ENCODE measurements around the gene SELENOM. TPM values are rescaled to one million over a fixed set of nuclear protein-coding genes. Genes with fewer than 3 reads are reported as not detected.

The SELENOM gene
- total and polyA plus RNA-seq, 4 donors: 368 to 1,228 (median 666) TPM

DNA sequence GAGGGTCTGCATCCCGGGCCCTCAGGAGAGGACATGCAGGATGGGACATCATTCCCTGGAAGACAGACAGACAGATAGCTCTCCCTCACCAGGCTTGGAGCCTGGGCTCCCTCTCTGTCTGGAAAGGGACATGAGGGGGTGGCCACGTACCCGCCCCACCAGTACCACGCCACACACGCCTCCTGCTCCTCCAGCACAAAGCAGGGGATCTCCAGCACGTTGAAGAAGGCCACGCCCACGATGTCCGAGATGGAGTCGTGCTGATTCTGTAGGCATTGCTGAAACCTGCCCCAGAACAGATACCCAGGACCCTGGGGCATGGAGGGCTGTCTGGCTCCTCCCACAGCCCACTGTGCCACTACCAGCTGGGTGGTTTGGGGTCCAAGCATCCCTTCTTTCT, 30.8 kb upstream of the SELENOM start:
- WGBS, 2 donors: 76 to 79% methylated on average over 10 of the region's 10 CpGs
- Histone ChIP-seq H3K4me1 (ENCODE audit: control insufficient read depth in 1 of 2, insufficient read depth in 2 of 2, low read length in 2 of 2) (no peaks in the 10 kb centered on the region), H3K9me3 (ENCODE audit: control insufficient read depth, low read length) (no peaks in the 10 kb centered on the region), H3K36me3 (ENCODE audit: control insufficient read depth in 1 of 2, insufficient read depth in 2 of 2, low read length in 1 of 2) (no peaks in the 10 kb centered on the region), H3K27ac (ENCODE audit: low read depth in 1 of 2, low read length in 2 of 2) (no peak overlapping the region), H3K4me3 (ENCODE audit: low read length in 2 of 2) (no peak overlapping the region), H3K27me3 (ENCODE audit: control insufficient read depth in 1 of 2, insufficient read depth in 2 of 2, low read length in 1 of 2) (no peaks in the 10 kb centered on the region)
- DNase-seq: peak in 1 of 2 donors; percentile 62
- ATAC-seq (ENCODE audit: low FRiP score): no peak
- intact Hi-C loops (cut with DNase I): no loop called here

DNA sequence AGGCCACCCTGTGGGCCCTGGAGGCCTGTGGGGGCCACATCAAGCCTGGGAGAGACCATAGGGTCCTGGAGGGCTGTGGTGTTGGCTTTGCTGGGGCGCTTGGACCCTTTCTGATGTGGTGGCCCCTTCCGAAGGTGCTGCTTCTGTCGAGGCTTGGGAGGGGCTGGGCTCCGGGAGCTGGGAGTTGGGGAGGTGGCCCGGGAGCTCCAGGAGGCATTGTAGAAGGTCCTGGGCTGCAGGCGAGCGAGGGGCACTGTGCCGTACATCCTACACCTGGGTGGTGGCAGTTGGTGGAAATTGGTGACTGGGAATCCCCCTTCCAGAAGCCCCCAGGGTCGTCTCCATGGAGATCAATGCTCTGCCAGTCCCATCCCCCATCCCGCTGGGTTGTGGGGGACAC, 30.4 kb upstream of the SELENOM start:
- Histone ChIP-seq H3K4me3 (ENCODE audit: low read length in 2 of 2) (no peak overlapping the region), H3K4me1 (ENCODE audit: control insufficient read depth in 1 of 2, insufficient read depth in 2 of 2, low read length in 2 of 2) (no peaks in the 10 kb centered on the region), H3K27me3 (ENCODE audit: control insufficient read depth in 1 of 2, insufficient read depth in 2 of 2, low read length in 1 of 2) (no peaks in the 10 kb centered on the region), H3K9me3 (ENCODE audit: control insufficient read depth, low read length) (no peaks in the 10 kb centered on the region), H3K36me3 (ENCODE audit: control insufficient read depth in 1 of 2, insufficient read depth in 2 of 2, low read length in 1 of 2) (no peaks in the 10 kb centered on the region), H3K27ac (ENCODE audit: low read depth in 1 of 2, low read length in 2 of 2) (no peak overlapping the region)
- ATAC-seq (ENCODE audit: low FRiP score): no peak
- 82 to 83% methylated on average over 8 to 10 of the region's 10 CpGs for WGBS, 2 donors
- peak in 1 of 2 donors; percentile 63 for DNase-seq
- intact Hi-C loops (cut with DNase I): no loop called here

DNA sequence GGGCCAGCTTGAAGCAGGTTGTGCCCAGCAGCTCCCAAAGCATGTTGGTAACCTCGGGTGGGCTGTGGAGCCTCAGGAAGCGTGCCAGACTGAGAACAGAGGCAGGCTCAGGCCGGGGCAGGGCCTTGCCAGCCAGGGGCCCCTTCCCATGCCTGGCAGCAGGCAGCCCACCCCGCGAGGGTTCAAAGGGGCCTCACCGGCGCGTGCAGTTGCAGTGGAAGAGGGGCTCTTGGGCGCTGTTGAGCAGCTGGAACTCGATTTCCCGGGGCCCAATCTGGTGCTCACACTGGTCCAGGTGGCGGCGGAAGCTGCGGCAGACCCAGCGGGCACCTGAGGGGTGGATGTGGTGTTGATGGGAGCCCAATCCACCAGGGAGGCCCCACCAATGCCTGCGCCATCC, 29.3 kb upstream of the SELENOM start:
- H3K27ac ChIP-seq (ENCODE audit: low read depth in 1 of 2, low read length in 2 of 2): no peak overlapping the region
- ATAC-seq (ENCODE audit: low FRiP score): no peak
- no peaks in the 10 kb centered on the region for H3K9me3 ChIP-seq (ENCODE audit: control insufficient read depth, low read length)
- H3K4me3 ChIP-seq (ENCODE audit: low read length in 2 of 2): no peak overlapping the region
- intact Hi-C loops (cut with DNase I): no loop called here
- H3K4me1 ChIP-seq (ENCODE audit: control insufficient read depth in 1 of 2, insufficient read depth in 2 of 2, low read length in 2 of 2): no peaks in the 10 kb centered on the region
- WGBS, 2 donors: 88 to 89% methylated on average over 16 of the region's 16 CpGs
- DNase-seq: peak in 1 of 2 donors; percentile 64
- no peaks in the 10 kb centered on the region for H3K27me3 ChIP-seq (ENCODE audit: control insufficient read depth in 1 of 2, insufficient read depth in 2 of 2, low read length in 1 of 2)
- H3K36me3 ChIP-seq (ENCODE audit: control insufficient read depth in 1 of 2, insufficient read depth in 2 of 2, low read length in 1 of 2): no peaks in the 10 kb centered on the region

DNA sequence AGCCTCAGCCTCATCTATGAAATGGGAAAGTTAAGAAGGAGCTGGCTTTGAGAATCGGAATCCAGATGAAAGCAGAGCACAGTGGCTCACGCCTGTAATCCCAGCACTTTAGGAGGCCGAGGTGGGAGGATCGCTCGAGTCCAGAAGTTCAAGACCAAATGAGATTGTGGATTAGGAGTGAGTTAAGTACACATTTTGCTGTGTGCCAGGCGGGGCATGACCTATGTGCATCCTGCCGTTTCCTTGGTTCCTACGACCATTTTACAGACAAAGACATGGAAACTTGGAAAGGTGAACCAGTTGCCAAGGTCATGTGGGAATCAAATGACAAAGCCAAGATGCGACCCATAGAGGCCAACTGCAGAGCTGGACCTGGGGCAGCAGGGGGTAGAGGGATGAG, 28.8 kb upstream of the SELENOM start:
- Histone ChIP-seq H3K36me3 (ENCODE audit: control insufficient read depth in 1 of 2, insufficient read depth in 2 of 2, low read length in 1 of 2) (no peaks in the 10 kb centered on the region), H3K4me1 (ENCODE audit: control insufficient read depth in 1 of 2, insufficient read depth in 2 of 2, low read length in 2 of 2) (no peaks in the 10 kb centered on the region), H3K27me3 (ENCODE audit: control insufficient read depth in 1 of 2, insufficient read depth in 2 of 2, low read length in 1 of 2) (no peaks in the 10 kb centered on the region), H3K27ac (ENCODE audit: low read depth in 1 of 2, low read length in 2 of 2) (no peak overlapping the region), H3K9me3 (ENCODE audit: control insufficient read depth, low read length) (no peaks in the 10 kb centered on the region), H3K4me3 (ENCODE audit: low read length in 2 of 2) (no peak overlapping the region)
- 92 to 95% methylated on average over 9 of the region's 9 CpGs for WGBS, 2 donors
- DNase-seq: no peak
- intact Hi-C loops (cut with DNase I): no loop called here
- ATAC-seq (ENCODE audit: low FRiP score): no peak

DNA sequence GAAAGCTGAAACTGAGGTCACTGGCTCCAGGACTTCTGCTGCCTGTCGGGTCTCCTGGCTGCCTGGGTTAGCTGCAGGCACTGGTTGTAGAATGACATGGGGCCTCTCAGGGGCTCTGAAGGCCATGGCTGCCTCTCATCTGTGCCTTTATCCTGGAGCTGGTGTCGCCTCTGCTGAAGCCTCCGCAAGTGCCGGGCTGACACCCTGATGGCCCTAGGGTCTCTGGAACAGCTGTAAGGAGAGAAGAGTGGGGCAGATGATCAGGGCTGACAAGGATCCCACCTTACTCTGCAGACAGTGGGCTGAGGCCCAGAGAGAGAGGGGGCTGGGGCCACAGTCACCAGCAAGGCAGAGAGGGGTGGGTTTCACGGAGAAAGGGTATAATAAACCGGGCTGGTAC, 28.3 kb upstream of the SELENOM start:
- H3K9me3 ChIP-seq (ENCODE audit: control insufficient read depth, low read length): no peaks in the 10 kb centered on the region
- no peak overlapping the region for H3K4me3 ChIP-seq (ENCODE audit: low read length in 2 of 2)
- no peaks in the 10 kb centered on the region for H3K4me1 ChIP-seq (ENCODE audit: control insufficient read depth in 1 of 2, insufficient read depth in 2 of 2, low read length in 2 of 2)
- no peaks in the 10 kb centered on the region for H3K27me3 ChIP-seq (ENCODE audit: control insufficient read depth in 1 of 2, insufficient read depth in 2 of 2, low read length in 1 of 2)
- 91 to 95% methylated on average over 6 of the region's 6 CpGs for WGBS, 2 donors
- DNase-seq (peak in 1 of 2 donors; percentile 67), ATAC-seq (ENCODE audit: low FRiP score) (no peak)
- H3K27ac ChIP-seq (ENCODE audit: low read depth in 1 of 2, low read length in 2 of 2): no peak overlapping the region
- H3K36me3 ChIP-seq (ENCODE audit: control insufficient read depth in 1 of 2, insufficient read depth in 2 of 2, low read length in 1 of 2): no peaks in the 10 kb centered on the region
- intact Hi-C loops (cut with DNase I): no loop called here

DNA sequence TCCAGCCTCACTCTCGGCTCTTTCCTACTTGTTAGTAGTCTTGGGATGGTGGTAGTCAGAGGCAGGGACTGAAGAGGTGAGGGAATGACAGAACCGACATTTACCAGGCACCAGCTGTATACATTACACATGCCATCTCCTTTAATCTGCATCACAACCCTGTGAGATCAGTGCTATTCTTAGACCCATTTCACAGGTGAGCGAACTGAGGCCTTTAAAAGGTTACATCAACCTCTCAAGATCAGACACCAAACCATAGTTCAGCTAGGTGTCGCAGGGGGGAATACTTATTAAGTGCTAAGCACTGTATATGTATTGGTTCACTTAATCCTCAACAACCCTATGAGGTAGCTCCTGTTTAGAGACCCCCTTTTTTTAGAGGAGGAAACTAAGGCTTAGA, 27.3 kb upstream of the SELENOM start:
- Histone ChIP-seq H3K9me3 (ENCODE audit: control insufficient read depth, low read length) (no peaks in the 10 kb centered on the region), H3K4me1 (ENCODE audit: control insufficient read depth in 1 of 2, insufficient read depth in 2 of 2, low read length in 2 of 2) (no peaks in the 10 kb centered on the region), H3K4me3 (ENCODE audit: low read length in 2 of 2) (no peak overlapping the region), H3K36me3 (ENCODE audit: control insufficient read depth in 1 of 2, insufficient read depth in 2 of 2, low read length in 1 of 2) (no peaks in the 10 kb centered on the region), H3K27me3 (ENCODE audit: control insufficient read depth in 1 of 2, insufficient read depth in 2 of 2, low read length in 1 of 2) (no peaks in the 10 kb centered on the region), H3K27ac (ENCODE audit: low read depth in 1 of 2, low read length in 2 of 2) (no peak overlapping the region)
- intact Hi-C loops (cut with DNase I): no loop called here
- no peak for DNase-seq
- 84 to 90% methylated on average over 4 of the region's 4 CpGs for WGBS, 2 donors
- ATAC-seq (ENCODE audit: low FRiP score): no peak

DNA sequence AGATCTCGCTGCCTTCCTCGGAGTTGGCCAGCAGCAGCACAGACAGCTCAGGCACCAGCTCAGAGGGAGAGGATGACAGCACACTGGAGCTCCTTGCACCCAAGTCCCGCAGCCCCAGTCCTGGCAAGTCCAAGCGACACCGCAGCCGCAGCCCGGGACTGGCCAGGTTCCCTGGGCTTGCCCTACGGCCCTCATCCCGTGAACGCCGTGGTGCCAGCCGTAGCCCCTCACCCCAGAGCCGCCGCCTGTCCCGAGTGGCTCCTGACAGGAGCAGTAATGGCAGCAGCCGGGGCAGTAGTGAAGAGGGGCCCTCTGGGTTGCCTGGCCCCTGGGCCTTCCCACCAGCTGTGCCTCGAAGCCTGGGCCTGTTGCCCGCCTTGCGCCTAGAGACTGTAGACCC, 26.5 kb upstream of the SELENOM start:
- peak in 1 of 2 donors; percentile 75 for DNase-seq
- 95 to 96% methylated on average over 19 of the region's 19 CpGs for WGBS, 2 donors
- Histone ChIP-seq H3K4me3 (ENCODE audit: low read length in 2 of 2) (no peak overlapping the region), H3K36me3 (ENCODE audit: control insufficient read depth in 1 of 2, insufficient read depth in 2 of 2, low read length in 1 of 2) (no peaks in the 10 kb centered on the region), H3K27me3 (ENCODE audit: control insufficient read depth in 1 of 2, insufficient read depth in 2 of 2, low read length in 1 of 2) (no peaks in the 10 kb centered on the region), H3K9me3 (ENCODE audit: control insufficient read depth, low read length) (no peaks in the 10 kb centered on the region), H3K4me1 (ENCODE audit: control insufficient read depth in 1 of 2, insufficient read depth in 2 of 2, low read length in 2 of 2) (no peaks in the 10 kb centered on the region), H3K27ac (ENCODE audit: low read depth in 1 of 2, low read length in 2 of 2) (no peak overlapping the region)
- intact Hi-C loops (cut with DNase I): no loop called here
- no peak for ATAC-seq (ENCODE audit: low FRiP score)

DNA sequence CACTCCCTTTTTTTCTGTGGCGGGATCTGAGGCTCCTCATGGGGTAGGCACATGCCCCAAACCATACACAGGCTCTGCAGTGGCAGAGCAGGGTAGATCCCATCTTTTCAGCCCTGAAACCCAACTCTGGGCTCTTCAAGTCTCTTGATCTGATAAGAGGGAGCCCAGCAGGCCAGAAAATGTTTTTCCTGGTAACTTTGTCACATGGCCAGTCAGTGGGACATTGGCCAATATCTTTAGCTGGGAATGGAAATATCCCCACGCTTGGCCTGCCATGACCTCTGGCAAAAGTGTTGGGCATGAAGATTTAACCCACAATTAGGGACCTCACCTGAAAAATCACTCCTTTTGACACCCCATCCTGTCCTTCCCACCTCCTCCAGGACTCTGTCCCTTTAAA, 23.5 kb upstream of the SELENOM start:
- intact Hi-C loops (cut with DNase I): no loop called here
- no peak overlapping the region for H3K4me3 ChIP-seq (ENCODE audit: low read length in 2 of 2)
- H3K4me1 ChIP-seq (ENCODE audit: control insufficient read depth in 1 of 2, insufficient read depth in 2 of 2, low read length in 2 of 2): no peaks in the 10 kb centered on the region
- no peaks in the 10 kb centered on the region for H3K9me3 ChIP-seq (ENCODE audit: control insufficient read depth, low read length)
- DNase-seq (no peak), ATAC-seq (ENCODE audit: low FRiP score) (no peak)
- WGBS, 2 donors: 91 to 92% methylated on average over 2 of the region's 2 CpGs
- H3K27ac ChIP-seq (ENCODE audit: low read depth in 1 of 2, low read length in 2 of 2): no peak overlapping the region
- no peaks in the 10 kb centered on the region for H3K27me3 ChIP-seq (ENCODE audit: control insufficient read depth in 1 of 2, insufficient read depth in 2 of 2, low read length in 1 of 2)
- H3K36me3 ChIP-seq (ENCODE audit: control insufficient read depth in 1 of 2, insufficient read depth in 2 of 2, low read length in 1 of 2): no peaks in the 10 kb centered on the region

DNA sequence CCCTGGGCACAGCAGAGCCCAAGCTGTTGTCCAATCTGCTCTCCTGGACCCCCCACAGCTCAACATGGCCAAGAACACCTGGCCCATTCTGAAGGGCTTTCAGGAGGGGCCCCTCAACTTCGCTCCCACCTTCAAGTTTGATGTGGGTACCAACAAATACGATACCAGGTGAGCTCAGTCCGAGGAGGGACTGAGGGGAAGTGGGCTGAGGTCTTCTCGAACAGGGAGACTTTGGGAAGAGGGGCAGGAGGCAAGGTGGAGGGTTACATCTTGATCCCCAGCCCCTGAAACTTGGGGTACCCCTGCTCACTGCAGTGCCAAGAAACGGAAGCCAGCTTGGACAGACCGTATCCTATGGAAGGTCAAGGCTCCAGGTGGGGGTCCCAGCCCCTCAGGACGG, 20.8 kb upstream of the SELENOM start:
- intact Hi-C loops (cut with DNase I): no loop called here
- ATAC-seq (ENCODE audit: low FRiP score) (no peak), DNase-seq (no peak)
- H3K36me3 ChIP-seq (ENCODE audit: control insufficient read depth in 1 of 2, insufficient read depth in 2 of 2, low read length in 1 of 2): no peaks in the 10 kb centered on the region
- H3K9me3 ChIP-seq (ENCODE audit: control insufficient read depth, low read length): no peaks in the 10 kb centered on the region
- H3K4me1 ChIP-seq (ENCODE audit: control insufficient read depth in 1 of 2, insufficient read depth in 2 of 2, low read length in 2 of 2): no peaks in the 10 kb centered on the region
- H3K27me3 ChIP-seq (ENCODE audit: control insufficient read depth in 1 of 2, insufficient read depth in 2 of 2, low read length in 1 of 2): no peaks in the 10 kb centered on the region
- H3K27ac ChIP-seq (ENCODE audit: low read depth in 1 of 2, low read length in 2 of 2): no peak overlapping the region
- H3K4me3 ChIP-seq (ENCODE audit: low read length in 2 of 2): no peak overlapping the region
- 96 to 97% methylated on average over 7 of the region's 7 CpGs for WGBS, 2 donors

Data from aorta (tissue), 5 donors.